Peyer's patch (tissue), 4 donors: ENCODE measurements around the gene MRPL38.
A peak's percentile ranks its signal among the peaks of the same experiment; 100 is the strongest.

ENCODE experiments used
- CTCF ChIP-seq, 6 experiments: fragments of 450-650 bp in 4 of 6; fragments of 200-600 bp in 2 of 6; sonication (generic) in 1 of 6; IDR thresholded peaks; one replicate each; pipeline ENCODE4 v1.5.1; 2017 to 2019; ENCODE audit warnings: antibody characterized with exemption in 6 of 6, mild to moderate bottlenecking in 3 of 6, moderate library complexity in 1 of 6
- POLR2A ChIP-seq, 2 donors: fragments of 450-650 bp; IDR thresholded peaks; one replicate each; pipeline ENCODE4 v1.5.1; 2017; ENCODE audit warnings: antibody characterized with exemption in 2 of 2, mild to moderate bottlenecking in 2 of 2, moderate library complexity in 2 of 2

- peak in 4 of 6 experiments; percentile 19 to 45 (median 35) for TF ChIP-seq CTCF (IDR thresholded peaks at IDR 0.05)
- no peak for TF ChIP-seq POLR2A (IDR thresholded peaks at IDR 0.05)
These were observed 22.7 kb upstream of the MRPL38 start for GRCh38 chr17:75927286-75927922.
